ENCODE data around the gene ACSS2. TPM values are rescaled to one million over a fixed set of nuclear protein-coding genes. Genes with fewer than 3 reads are reported as not detected.

Gene ACSS2
- total and polyA plus RNA-seq, 4 experiments from 2014 or later = 11.4 to 24.3 (median 17.0) TPM

- Histone ChIP-seq H3K4me1 (ENCODE audit: insufficient read depth, low read length) (no peaks in the 10 kb centered on the region), H3K36me3 (ENCODE audit: insufficient read depth, low read length) (peaks cover under 1% of the 10 kb centered on the region), H3K27ac (ENCODE audit: low read depth, low read length) (no peak overlapping the region), H3K4me3 (ENCODE audit: low read length in 2 of 2) (no peak overlapping the region), H3K9me3 (ENCODE audit: control insufficient read depth in 1 of 2, low read length in 2 of 2) (no peaks in the 10 kb centered on the region), H3K27me3 (ENCODE audit: insufficient read depth, low read length) (no peaks in the 10 kb centered on the region)
- ChIA-PET POLR2A (ENCODE audit: partially characterized antibody) (no interaction called here), CTCF (ENCODE audit: partially characterized antibody) (interaction anchor here (0.8 kb wide), 1 partner anchor 80 kb away, joined by 4 read pairs; no protein-coding TSS in a partner anchor)
- Mint-ChIP-seq H3K4me1 (no peaks in the 10 kb centered on the region), H3K36me3 (peaks cover 27 to 31% of the 10 kb centered on the region in 2 donors), H3K9me3 (no peaks in the 10 kb centered on the region), H3K27me3 (no peaks in the 10 kb centered on the region), H3K4me3 (no peak overlapping the region), H3K27ac (no peak overlapping the region)
- no peak for DNase-seq
- intact Hi-C loops (cut with micrococcal nuclease) = no loop called here
Measured at GRCh38 chr20:34849778-34850177, 26.6 kb upstream of the ACSS2 start.

- Mint-ChIP-seq H3K27ac (no peak overlapping the region), H3K4me3 (no peak overlapping the region), H3K27me3 (no peaks in the 10 kb centered on the region), H3K9me3 (no peaks in the 10 kb centered on the region), H3K4me1 (no peaks in the 10 kb centered on the region), H3K36me3 (peaks cover 34 to 36% of the 10 kb centered on the region in 2 donors)
- no peak overlapping the region for H3K27ac ChIP-seq (ENCODE audit: low read depth, low read length)
- H3K36me3 ChIP-seq (ENCODE audit: insufficient read depth, low read length) = peaks cover 6% of the 10 kb centered on the region
- intact Hi-C loops (cut with micrococcal nuclease) = no loop called here
- no peak for DNase-seq
- no peaks in the 10 kb centered on the region for H3K9me3 ChIP-seq (ENCODE audit: control insufficient read depth in 1 of 2, low read length in 2 of 2)
- no peak overlapping the region for H3K4me3 ChIP-seq (ENCODE audit: low read length in 2 of 2)
- ChIA-PET CTCF (ENCODE audit: partially characterized antibody) (no interaction called here), POLR2A (ENCODE audit: partially characterized antibody) (no interaction called here)
- H3K4me1 ChIP-seq (ENCODE audit: insufficient read depth, low read length) = no peaks in the 10 kb centered on the region
- no peaks in the 10 kb centered on the region for H3K27me3 ChIP-seq (ENCODE audit: insufficient read depth, low read length)
Measured at GRCh38 chr20:34850969-34851368, 25.4 kb upstream of the ACSS2 start.

GRCh38 chr20:34852298-34852697 lies 24.1 kb upstream of the ACSS2 start:
- intact Hi-C loops (cut with micrococcal nuclease) = no loop called here
- H3K27me3 Mint-ChIP-seq = no peaks in the 10 kb centered on the region
- H3K4me3 Mint-ChIP-seq = no peak overlapping the region
- peaks cover 28 to 36% of the 10 kb centered on the region in 2 donors for H3K36me3 Mint-ChIP-seq
- H3K4me3 ChIP-seq (ENCODE audit: low read length in 2 of 2) = no peak overlapping the region
- DNase-seq = no peak
- H3K27ac ChIP-seq (ENCODE audit: low read depth, low read length) = no peak overlapping the region
- no peaks in the 10 kb centered on the region for H3K4me1 Mint-ChIP-seq
- POLR2A ChIA-PET (ENCODE audit: partially characterized antibody) = no interaction called here
- H3K27me3 ChIP-seq (ENCODE audit: insufficient read depth, low read length) = no peaks in the 10 kb centered on the region
- H3K9me3 ChIP-seq (ENCODE audit: control insufficient read depth in 1 of 2, low read length in 2 of 2) = no peaks in the 10 kb centered on the region
- H3K36me3 ChIP-seq (ENCODE audit: insufficient read depth, low read length) = peaks cover 6% of the 10 kb centered on the region
- H3K4me1 ChIP-seq (ENCODE audit: insufficient read depth, low read length) = no peaks in the 10 kb centered on the region
- no peaks in the 10 kb centered on the region for H3K9me3 Mint-ChIP-seq
- CTCF ChIA-PET (ENCODE audit: partially characterized antibody) = interaction anchor here (1.3 kb wide), 1 partner anchor 16 kb away, joined by 3 read pairs; no protein-coding TSS in a partner anchor
- no peak overlapping the region for H3K27ac Mint-ChIP-seq

- Mint-ChIP-seq H3K36me3 (peaks cover 37 to 48% of the 10 kb centered on the region in 2 donors), H3K4me3 (no peak overlapping the region), H3K4me1 (peaks cover 0 to 3% (median 0%) of the 10 kb centered on the region in 4 donors), H3K9me3 (no peaks in the 10 kb centered on the region), H3K27me3 (no peaks in the 10 kb centered on the region), H3K27ac (no peak overlapping the region)
- H3K27ac ChIP-seq (ENCODE audit: low read depth, low read length) = no peak overlapping the region
- H3K4me3 ChIP-seq (ENCODE audit: low read length in 2 of 2) = no peak overlapping the region
- H3K9me3 ChIP-seq (ENCODE audit: control insufficient read depth in 1 of 2, low read length in 2 of 2) = no peaks in the 10 kb centered on the region
- peaks cover 9% of the 10 kb centered on the region for H3K36me3 ChIP-seq (ENCODE audit: insufficient read depth, low read length)
- POLR2A ChIA-PET (ENCODE audit: partially characterized antibody) = interaction anchor here (0.8 kb wide), 1 partner anchor 13 kb away, joined by 3 read pairs; no protein-coding TSS in a partner anchor
- CTCF ChIA-PET (ENCODE audit: partially characterized antibody) = no interaction called here
- no peaks in the 10 kb centered on the region for H3K4me1 ChIP-seq (ENCODE audit: insufficient read depth, low read length)
- DNase-seq = no peak
- H3K27me3 ChIP-seq (ENCODE audit: insufficient read depth, low read length) = no peaks in the 10 kb centered on the region
- intact Hi-C loops (cut with micrococcal nuclease) = no loop called here
Measured at GRCh38 chr20:34859367-34859766, 17.0 kb upstream of the ACSS2 start.

GRCh38 chr20:34859826-34860545 lies 16.4 kb upstream of the ACSS2 start:
- DNase-seq = no peak

GRCh38 chr20:34861386-34862084 lies 14.9 kb upstream of the ACSS2 start:
- no peak for DNase-seq

More at GRCh38 chr20:34859826-34860545, 16.4 kb upstream of the ACSS2 start:
- Histone ChIP-seq H3K4me3 (ENCODE audit: low read length in 2 of 2) (no peak overlapping the region), H3K36me3 (ENCODE audit: insufficient read depth, low read length) (peaks cover 6% of the 10 kb centered on the region), H3K27ac (ENCODE audit: low read depth, low read length) (no peak overlapping the region), H3K27me3 (ENCODE audit: insufficient read depth, low read length) (no peaks in the 10 kb centered on the region), H3K9me3 (ENCODE audit: control insufficient read depth in 1 of 2, low read length in 2 of 2) (no peaks in the 10 kb centered on the region), H3K4me1 (ENCODE audit: insufficient read depth, low read length) (no peaks in the 10 kb centered on the region)
- no peaks in the 10 kb centered on the region for H3K27me3 Mint-ChIP-seq
- intact Hi-C loops (cut with micrococcal nuclease) = no loop called here
- peaks cover 37 to 43% of the 10 kb centered on the region in 2 donors for H3K36me3 Mint-ChIP-seq
- H3K9me3 Mint-ChIP-seq = no peaks in the 10 kb centered on the region
- POLR2A ChIA-PET (ENCODE audit: partially characterized antibody) = interaction anchor here (0.8 kb wide), 1 partner anchor 12 kb away, joined by 3 read pairs; no protein-coding TSS in a partner anchor
- no peak overlapping the region for H3K27ac Mint-ChIP-seq
- H3K4me1 Mint-ChIP-seq = peaks cover 0 to 4% (median 0%) of the 10 kb centered on the region in 4 donors
- CTCF ChIA-PET (ENCODE audit: partially characterized antibody) = interaction anchor here (0.7 to 1.2 kb wide), 2 partner anchors 13 to 17 kb away, joined by 3 to 6 read pairs; partner anchors contain the start of gene GGT7
- H3K4me3 Mint-ChIP-seq = no peak overlapping the region

GRCh38 chr20:34862724-34863123 lies 13.7 kb upstream of the ACSS2 start:
- Histone ChIP-seq H3K4me1 (ENCODE audit: insufficient read depth, low read length) (no peaks in the 10 kb centered on the region), H3K36me3 (ENCODE audit: insufficient read depth, low read length) (peaks cover 2% of the 10 kb centered on the region), H3K9me3 (ENCODE audit: control insufficient read depth in 1 of 2, low read length in 2 of 2) (no peaks in the 10 kb centered on the region), H3K27me3 (ENCODE audit: insufficient read depth, low read length) (no peaks in the 10 kb centered on the region), H3K4me3 (ENCODE audit: low read length in 2 of 2) (no peak overlapping the region), H3K27ac (ENCODE audit: low read depth, low read length) (no peak overlapping the region)
- ChIA-PET POLR2A (ENCODE audit: partially characterized antibody) (no interaction called here), CTCF (ENCODE audit: partially characterized antibody) (no interaction called here)
- intact Hi-C loops (cut with micrococcal nuclease) = no loop called here
- no peak for DNase-seq
- Mint-ChIP-seq H3K27me3 (no peaks in the 10 kb centered on the region), H3K4me3 (no peak overlapping the region), H3K4me1 (peaks cover 4 to 8% (median 5%) of the 10 kb centered on the region in 4 donors), H3K9me3 (no peaks in the 10 kb centered on the region), H3K27ac (peak overlapping the region in 3 of 7 donors; percentile 36 to 50 (median 43)), H3K36me3 (peaks cover 34 to 36% of the 10 kb centered on the region in 2 donors)

More at GRCh38 chr20:34861386-34862084, 14.9 kb upstream of the ACSS2 start:
- H3K36me3 Mint-ChIP-seq = peaks cover 33 to 36% of the 10 kb centered on the region in 2 donors
- H3K9me3 Mint-ChIP-seq = no peaks in the 10 kb centered on the region
- H3K4me1 Mint-ChIP-seq = peaks cover 0 to 6% (median under 1%) of the 10 kb centered on the region in 4 donors
- ChIA-PET POLR2A (ENCODE audit: partially characterized antibody) (no interaction called here), CTCF (ENCODE audit: partially characterized antibody) (no interaction called here)
- Histone ChIP-seq H3K27ac (ENCODE audit: low read depth, low read length) (no peak overlapping the region), H3K9me3 (ENCODE audit: control insufficient read depth in 1 of 2, low read length in 2 of 2) (no peaks in the 10 kb centered on the region), H3K4me1 (ENCODE audit: insufficient read depth, low read length) (no peaks in the 10 kb centered on the region), H3K4me3 (ENCODE audit: low read length in 2 of 2) (no peak overlapping the region), H3K27me3 (ENCODE audit: insufficient read depth, low read length) (no peaks in the 10 kb centered on the region), H3K36me3 (ENCODE audit: insufficient read depth, low read length) (peaks cover 2% of the 10 kb centered on the region)
- peak overlapping the region in 1 of 7 donors; percentile 46 for H3K27ac Mint-ChIP-seq
- H3K4me3 Mint-ChIP-seq = no peak overlapping the region
- H3K27me3 Mint-ChIP-seq = no peaks in the 10 kb centered on the region
- intact Hi-C loops (cut with micrococcal nuclease) = no loop called here

Data from CD4-positive, alpha-beta memory T cell (primary cell).